ENCODE measurements around the gene SLMAP. TPM values are rescaled to one million over a fixed set of nuclear protein-coding genes. Genes with fewer than 3 reads are reported as not detected.

The SLMAP gene
- total RNA-seq, 1 donor = 44.1 TPM

- DNase-seq (ENCODE audit: low read depth) = peak; percentile 48
- TF ChIP-seq, protein P1, sequence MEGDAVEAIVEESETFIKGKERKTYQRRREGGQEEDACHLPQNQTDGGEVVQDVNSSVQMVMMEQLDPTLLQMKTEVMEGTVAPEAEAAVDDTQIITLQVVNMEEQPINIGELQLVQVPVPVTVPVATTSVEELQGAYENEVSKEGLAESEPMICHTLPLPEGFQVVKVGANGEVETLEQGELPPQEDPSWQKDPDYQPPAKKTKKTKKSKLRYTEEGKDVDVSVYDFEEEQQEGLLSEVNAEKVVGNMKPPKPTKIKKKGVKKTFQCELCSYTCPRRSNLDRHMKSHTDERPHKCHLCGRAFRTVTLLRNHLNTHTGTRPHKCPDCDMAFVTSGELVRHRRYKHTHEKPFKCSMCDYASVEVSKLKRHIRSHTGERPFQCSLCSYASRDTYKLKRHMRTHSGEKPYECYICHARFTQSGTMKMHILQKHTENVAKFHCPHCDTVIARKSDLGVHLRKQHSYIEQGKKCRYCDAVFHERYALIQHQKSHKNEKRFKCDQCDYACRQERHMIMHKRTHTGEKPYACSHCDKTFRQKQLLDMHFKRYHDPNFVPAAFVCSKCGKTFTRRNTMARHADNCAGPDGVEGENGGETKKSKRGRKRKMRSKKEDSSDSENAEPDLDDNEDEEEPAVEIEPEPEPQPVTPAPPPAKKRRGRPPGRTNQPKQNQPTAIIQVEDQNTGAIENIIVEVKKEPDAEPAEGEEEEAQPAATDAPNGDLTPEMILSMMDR (IDR thresholded peaks at IDR 0.05; ENCODE audit: insufficient read depth, low read length) = no peak
- peak overlapping the region; percentile 82 for H3K4me3 ChIP-seq (ENCODE audit: low read depth, low read length)
These were observed 1.7 kb downstream of the SLMAP start for GRCh38 chr3:57757642-57758297.

GRCh38 chr3:57758686-57759085 lies 2.6 kb downstream of the SLMAP start:
- H3K4me3 ChIP-seq (ENCODE audit: low read depth, low read length) = peak overlapping the region; percentile 82
- TF ChIP-seq, protein P1 (IDR thresholded peaks at IDR 0.05; ENCODE audit: insufficient read depth, low read length) = no peak

DNA sequence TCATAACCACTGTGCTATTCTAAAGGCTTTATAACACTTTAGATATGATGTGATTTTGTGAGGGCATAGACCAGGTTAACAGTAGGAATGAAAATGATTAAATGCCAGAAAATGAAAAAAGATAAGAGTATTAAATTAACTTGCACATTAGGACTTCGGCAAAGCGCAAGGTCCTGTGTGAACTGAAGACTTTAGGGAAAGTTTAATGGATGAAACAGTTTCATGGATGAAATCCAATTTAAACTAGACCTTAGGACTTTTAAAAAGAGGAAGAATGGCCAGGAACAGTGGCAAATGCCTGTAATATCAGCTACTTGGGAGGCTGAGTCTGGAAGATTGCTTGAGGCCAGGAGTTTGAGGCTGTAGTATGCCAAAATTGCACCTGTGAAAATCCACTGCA lies 8.7 kb downstream of the SLMAP start:
- no peak overlapping the region for H3K4me3 ChIP-seq (ENCODE audit: low read depth, low read length)
- no peak for DNase-seq (ENCODE audit: low read depth)
- TF ChIP-seq, protein P1 (IDR thresholded peaks at IDR 0.05; ENCODE audit: insufficient read depth, low read length) = no peak

More at GRCh38 chr3:57758686-57759085, 2.6 kb downstream of the SLMAP start:
- peak; percentile 50 for DNase-seq (ENCODE audit: low read depth)

DNA sequence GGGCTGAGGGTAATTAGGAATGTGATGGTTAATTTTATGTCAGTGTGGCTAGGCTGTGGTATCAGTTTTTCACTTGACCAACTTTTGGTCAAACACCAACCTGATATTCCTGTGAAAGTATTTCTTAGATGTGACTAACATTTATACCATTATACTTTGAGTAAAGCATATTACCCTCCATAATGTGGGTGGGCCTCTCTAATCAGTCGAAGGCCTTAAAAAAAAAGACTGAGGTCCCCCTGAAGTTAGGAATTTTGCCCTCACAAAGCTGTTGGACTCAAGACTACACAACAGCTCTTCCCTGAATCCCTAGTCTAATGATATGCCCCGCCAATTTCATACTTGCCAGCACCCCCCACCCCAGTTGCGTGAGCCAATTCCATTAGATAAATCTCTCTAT lies 12.5 kb downstream of the SLMAP start:
- H3K4me3 ChIP-seq (ENCODE audit: low read depth, low read length) = no peak overlapping the region
- DNase-seq (ENCODE audit: low read depth) = no peak
- TF ChIP-seq, protein P1 (IDR thresholded peaks at IDR 0.05; ENCODE audit: insufficient read depth, low read length) = no peak

DNA sequence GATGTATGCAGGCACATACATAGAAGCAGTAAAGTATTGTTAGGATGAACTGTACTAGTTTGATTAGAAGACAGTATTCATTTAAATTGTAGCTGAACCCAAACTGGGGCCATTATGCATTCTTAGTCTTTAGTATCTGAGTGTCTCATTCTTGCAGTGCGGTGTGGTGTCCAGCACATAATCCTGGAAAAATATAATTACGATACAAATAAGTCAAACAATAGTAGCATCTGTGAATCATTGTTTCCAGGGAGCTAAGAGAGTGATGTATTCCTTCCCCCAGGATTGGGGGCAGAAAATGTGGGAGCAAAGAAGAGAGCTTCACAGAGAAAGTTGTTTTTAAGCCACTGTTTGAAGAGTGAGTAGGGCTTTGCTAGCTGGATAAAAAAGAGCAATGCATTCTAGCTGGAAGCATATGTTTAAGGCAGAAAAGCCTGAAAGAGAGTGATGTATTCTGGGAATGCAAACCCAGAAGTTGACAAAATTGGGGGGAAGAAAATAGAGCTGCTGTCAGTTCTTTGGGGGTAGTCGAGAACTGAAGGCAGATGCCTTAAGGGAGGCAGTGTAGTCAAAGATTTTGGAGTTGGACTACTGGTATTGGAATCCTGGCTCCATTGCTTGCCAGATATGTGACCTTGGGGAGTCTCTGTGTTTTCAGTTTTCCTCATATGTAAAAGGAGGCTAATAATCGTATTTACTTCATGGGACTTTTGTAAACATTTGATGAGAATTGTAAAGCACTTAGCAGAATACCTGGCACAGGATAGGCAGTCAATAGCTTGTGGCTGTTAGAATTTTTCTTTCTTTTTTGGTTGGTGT lies 14.1 kb downstream of the SLMAP start:
- DNase-seq (ENCODE audit: low read depth) = no peak

DNA sequence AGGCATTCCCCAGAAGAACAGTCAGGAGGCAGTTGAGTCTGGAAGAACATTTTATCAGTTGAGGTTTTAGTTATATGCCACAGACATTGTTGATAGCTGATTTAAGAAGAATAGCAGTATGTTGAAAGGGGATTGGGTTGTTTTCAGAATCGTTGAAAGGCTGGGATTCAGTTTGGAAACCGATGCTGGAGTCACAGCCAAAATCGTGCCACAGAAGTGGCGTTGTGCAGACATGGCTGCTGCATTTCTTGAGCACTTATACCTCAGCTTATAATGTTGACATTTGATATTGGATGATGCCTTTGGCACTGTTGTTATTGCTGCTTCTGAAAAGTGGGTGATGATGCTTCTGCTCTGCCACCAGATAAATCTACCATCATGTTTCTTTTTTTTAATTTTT lies 16.1 kb downstream of the SLMAP start:
- H3K4me3 ChIP-seq (ENCODE audit: low read depth, low read length) = no peak overlapping the region
- TF ChIP-seq, protein P1 (IDR thresholded peaks at IDR 0.05; ENCODE audit: insufficient read depth, low read length) = no peak
- no peak for DNase-seq (ENCODE audit: low read depth)

More for the DNA sequence above, 14.1 kb downstream of the SLMAP start:
- no peak overlapping the region for H3K4me3 ChIP-seq (ENCODE audit: low read depth, low read length)
- TF ChIP-seq, protein P1 (IDR thresholded peaks at IDR 0.05; ENCODE audit: insufficient read depth, low read length) = no peak
